ENCODE results near the gene VPS37D. TPM values are rescaled to one million over a fixed set of nuclear protein-coding genes. Genes with fewer than 3 reads are reported as not detected.

Gene VPS37D
- polyA plus RNA-seq, 3 donors: not detected

DNA sequence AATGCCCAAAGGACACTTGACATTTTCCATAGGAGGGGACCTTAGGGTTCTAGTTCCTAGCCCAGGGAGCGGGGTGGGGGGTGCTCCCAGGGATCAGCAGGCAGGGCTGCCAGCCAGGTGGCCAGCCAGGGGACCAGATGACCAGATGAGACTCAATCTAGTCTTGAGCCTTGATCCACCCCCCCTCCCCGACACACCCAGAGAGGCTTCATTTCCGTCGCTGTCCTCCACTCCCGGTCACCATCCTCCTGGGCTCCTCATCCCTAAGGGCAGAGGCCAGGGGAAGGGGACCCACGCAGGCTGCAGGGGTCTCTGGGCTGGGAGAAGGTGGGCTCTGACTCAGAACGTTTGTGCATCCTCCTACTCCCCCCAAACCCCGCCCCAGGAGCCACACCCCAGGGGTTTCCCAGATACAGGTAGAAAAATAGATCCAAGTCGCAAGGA is 50.8 kb downstream of the VPS37D start:
- peaks cover 37 to 90% of the 10 kb centered on the region in 2 donors for H3K27me3 ChIP-seq (ENCODE audit: control insufficient read depth in 2 of 2, insufficient read depth in 2 of 2, low read length in 2 of 2)
- H3K9ac ChIP-seq (ENCODE audit: insufficient read depth, low read length, poor library complexity, severe bottlenecking): peak overlapping the region; percentile 62
- no peaks in the 10 kb centered on the region for H3K79me2 ChIP-seq (ENCODE audit: insufficient read depth, low read length)

GRCh38 chr7:73718905-73719805 is 51.5 kb downstream of the VPS37D start, which contains the start of gene STX1A:
Gene STX1A, minus strand, starts transcription at chr7:73719669. Its CDS starts 38 bp downstream, at chr7:73719631.
- Histone ChIP-seq H3K4me1 (ENCODE audit: control insufficient read depth in 1 of 2, insufficient read depth in 2 of 2, low read length in 2 of 2) (peaks cover 35 to 47% of the 10 kb centered on the region in 2 donors), H3K27me3 (ENCODE audit: control insufficient read depth in 2 of 2, insufficient read depth in 2 of 2, low read length in 2 of 2) (peaks cover 31 to 86% of the 10 kb centered on the region in 2 donors), H3K27ac (ENCODE audit: low read depth in 1 of 2, low read length in 2 of 2) (no peak within 1 kb of the TSS), H3K36me3 (replicated peaks in 1 of 2; ENCODE audit: control insufficient read depth in 1 of 2, insufficient read depth in 2 of 2, low read length in 2 of 2) (no peaks in the 10 kb centered on the region), H3K79me2 (ENCODE audit: insufficient read depth, low read length) (no peaks in the 10 kb centered on the region), H3K4me2 (replicated peaks; ENCODE audit: extremely low read depth, low read length, poor library complexity, severe bottlenecking) (peak within 1 kb of the TSS; percentile 93), H4K20me1 (ENCODE audit: insufficient read depth, low read length) (no peaks in the 10 kb centered on the region), H3K9me3 (replicated peaks in 1 of 2; ENCODE audit: control insufficient read depth in 1 of 2, insufficient read depth in 1 of 2, low read length in 2 of 2) (peaks cover 0 to 9% of the 10 kb centered on the region in 2 donors), H3K4me3 (replicated peaks in 1 of 3; ENCODE audit: low read depth in 2 of 3, low read length in 3 of 3) (peak within 1 kb of the TSS; percentile 23 to 78 (median 41)), H3K9ac (ENCODE audit: insufficient read depth, low read length, poor library complexity, severe bottlenecking) (peak within 1 kb of the TSS; percentile 62), H2AFZ (ENCODE audit: insufficient read depth, low read depth, low read length, poor library complexity, severe bottlenecking) (peak within 1 kb of the TSS; percentile 85)
- peak; percentile 30 to 64 (median 56) for DNase-seq
- Mint-ChIP-seq H3K4me1 (peaks cover 39% of the 10 kb centered on the region), H3K9me3 (peaks cover 0 to 23% (median 14%) of the 10 kb centered on the region in 7 donors), H3K27me3 (ENCODE audit: low read depth in 3 of 3) (peaks cover 79 to 91% (median 82%) of the 10 kb centered on the region in 3 donors), H3K27ac (peak within 1 kb of the TSS in 5 of 7 donors; percentile 30 to 91 (median 79)), H3K36me3 (peaks cover 6 to 18% of the 10 kb centered on the region in 2 donors), H3K4me3 (peak within 1 kb of the TSS; percentile 82 to 92)
- WGBS (ENCODE audit: insufficient coverage): 2% methylated on average over 78 of the region's 96 CpGs
- intact Hi-C loops (cut with micrococcal nuclease): loop anchor here in 1 of 2 donors (2.0 kb wide), 1 partner anchor 132 kb away; no protein-coding TSS in a partner anchor
- TF ChIP-seq, protein P1, sequence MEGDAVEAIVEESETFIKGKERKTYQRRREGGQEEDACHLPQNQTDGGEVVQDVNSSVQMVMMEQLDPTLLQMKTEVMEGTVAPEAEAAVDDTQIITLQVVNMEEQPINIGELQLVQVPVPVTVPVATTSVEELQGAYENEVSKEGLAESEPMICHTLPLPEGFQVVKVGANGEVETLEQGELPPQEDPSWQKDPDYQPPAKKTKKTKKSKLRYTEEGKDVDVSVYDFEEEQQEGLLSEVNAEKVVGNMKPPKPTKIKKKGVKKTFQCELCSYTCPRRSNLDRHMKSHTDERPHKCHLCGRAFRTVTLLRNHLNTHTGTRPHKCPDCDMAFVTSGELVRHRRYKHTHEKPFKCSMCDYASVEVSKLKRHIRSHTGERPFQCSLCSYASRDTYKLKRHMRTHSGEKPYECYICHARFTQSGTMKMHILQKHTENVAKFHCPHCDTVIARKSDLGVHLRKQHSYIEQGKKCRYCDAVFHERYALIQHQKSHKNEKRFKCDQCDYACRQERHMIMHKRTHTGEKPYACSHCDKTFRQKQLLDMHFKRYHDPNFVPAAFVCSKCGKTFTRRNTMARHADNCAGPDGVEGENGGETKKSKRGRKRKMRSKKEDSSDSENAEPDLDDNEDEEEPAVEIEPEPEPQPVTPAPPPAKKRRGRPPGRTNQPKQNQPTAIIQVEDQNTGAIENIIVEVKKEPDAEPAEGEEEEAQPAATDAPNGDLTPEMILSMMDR (IDR thresholded peaks at IDR 0.05): no peak

More for the DNA sequence above, 50.8 kb downstream of the VPS37D start:
- Histone ChIP-seq H3K27ac (ENCODE audit: low read depth in 1 of 2, low read length in 2 of 2) (no peak overlapping the region), H2AFZ (ENCODE audit: insufficient read depth, low read depth, low read length, poor library complexity, severe bottlenecking) (peak overlapping the region; percentile 85), H3K36me3 (replicated peaks in 1 of 2; ENCODE audit: control insufficient read depth in 1 of 2, insufficient read depth in 2 of 2, low read length in 2 of 2) (no peaks in the 10 kb centered on the region), H3K4me3 (replicated peaks in 1 of 3; ENCODE audit: low read depth in 2 of 3, low read length in 3 of 3) (peak overlapping the region in 1 of 3 experiments; percentile 78), H4K20me1 (ENCODE audit: insufficient read depth, low read length) (no peaks in the 10 kb centered on the region), H3K9me3 (replicated peaks in 1 of 2; ENCODE audit: control insufficient read depth in 1 of 2, insufficient read depth in 1 of 2, low read length in 2 of 2) (peaks cover 0 to 9% of the 10 kb centered on the region in 2 donors), H3K4me1 (ENCODE audit: control insufficient read depth in 1 of 2, insufficient read depth in 2 of 2, low read length in 2 of 2) (peaks cover 35 to 47% of the 10 kb centered on the region in 2 donors), H3K4me2 (replicated peaks; ENCODE audit: extremely low read depth, low read length, poor library complexity, severe bottlenecking) (peak overlapping the region; percentile 93)
- peak overlapping the region in 5 of 7 donors; percentile 61 to 91 (median 84) for H3K27ac Mint-ChIP-seq
- peaks cover 0 to 23% (median 14%) of the 10 kb centered on the region in 7 donors for H3K9me3 Mint-ChIP-seq
- H3K4me3 Mint-ChIP-seq: peak overlapping the region; percentile 80 to 82
- intact Hi-C loops (cut with micrococcal nuclease): loop anchor here in 1 of 2 donors (2.0 kb wide), 1 partner anchor 132 kb away; no protein-coding TSS in a partner anchor
- DNase-seq: no peak
- peaks cover 39% of the 10 kb centered on the region for H3K4me1 Mint-ChIP-seq
- WGBS (ENCODE audit: insufficient coverage): 20% methylated on average over 1 of the region's 9 CpGs
- H3K36me3 Mint-ChIP-seq: peaks cover 6 to 18% of the 10 kb centered on the region in 2 donors
- peaks cover 83 to 96% (median 89%) of the 10 kb centered on the region in 3 donors for H3K27me3 Mint-ChIP-seq (ENCODE audit: low read depth in 3 of 3)
- TF ChIP-seq, protein P1 (IDR thresholded peaks at IDR 0.05): no peak

All from CD14-positive monocyte (primary cell).